Bronchial epithelial cell (primary cell): ENCODE data around the gene C1orf105. TPM values are rescaled to one million over a fixed set of nuclear protein-coding genes. Genes with fewer than 3 reads are reported as not detected.

Source experiments
- DNase-seq: peaks from one replicate; pipeline ENCODE4 v3.0.0-alpha.2; 2010; ENCODE audit warnings: low read depth
- FAIRE-seq: peaks from 2 replicates; lab custom pipeline; 2011; peaks lifted over from hg19 to GRCh38; lab: Jason Lieb, UNC
- H3K27me3 ChIP-seq: 2 replicates; pipeline ENCODE4 v1.5.1; 2011; ENCODE audit warnings: low read length; ENCODE audit not compliant: control insufficient read depth, insufficient read depth
- H3K36me3 ChIP-seq: 2 replicates; pipeline ENCODE4 v1.5.1; 2011; ENCODE audit warnings: low read length; ENCODE audit not compliant: control insufficient read depth, insufficient read depth
- H3K4me3 ChIP-seq: 2 replicates; pipeline ENCODE4 v1.5.1; 2011; ENCODE audit warnings: mild to moderate bottlenecking, low read depth, low read length, control low read depth
- total RNA-seq: library from RNA; depleted of rRNA; stranded (reverse); fragments of >200 nt; gene quantifications from 2 replicates; pipeline ENCODE4 v1.2.1, GENCODE V29; 2014
- TF ChIP-seq, protein P1 (sequence below): IDR thresholded peaks from 2 replicates; pipeline ENCODE4 v1.5.1; 2011; ENCODE audit warnings: mild to moderate bottlenecking, moderate library complexity, low read length, control low read depth, inconsistent platforms; ENCODE audit not compliant: insufficient read depth, severe bottlenecking

Gene C1orf105
- total RNA-seq, 1 donor from 2014 or later, result not detected

DNA sequence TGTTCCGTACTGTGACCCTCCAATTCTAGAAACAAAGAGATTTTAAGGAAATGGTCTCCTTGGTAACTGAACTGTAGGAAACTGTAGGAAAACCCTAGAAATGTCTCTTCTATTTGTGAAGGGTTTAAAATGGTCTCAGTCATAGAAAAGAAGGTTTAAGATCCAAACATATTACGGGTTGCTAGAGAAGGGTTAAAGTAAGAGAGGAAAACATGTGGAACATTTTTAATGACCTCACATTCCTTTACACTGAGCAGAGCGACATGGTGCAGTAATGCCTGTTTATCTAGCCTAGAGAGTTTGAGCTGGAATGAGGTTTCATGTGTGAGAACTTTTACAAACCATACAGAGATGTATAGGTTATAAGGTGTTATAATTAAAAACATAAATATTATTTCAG, 36.9 kb upstream of the C1orf105 start:
- Histone ChIP-seq H3K36me3 (no peaks in the 10 kb centered on the region), H3K27me3 (no peaks in the 10 kb centered on the region), H3K4me3 (no peak overlapping the region)
- TF ChIP-seq, protein P1, sequence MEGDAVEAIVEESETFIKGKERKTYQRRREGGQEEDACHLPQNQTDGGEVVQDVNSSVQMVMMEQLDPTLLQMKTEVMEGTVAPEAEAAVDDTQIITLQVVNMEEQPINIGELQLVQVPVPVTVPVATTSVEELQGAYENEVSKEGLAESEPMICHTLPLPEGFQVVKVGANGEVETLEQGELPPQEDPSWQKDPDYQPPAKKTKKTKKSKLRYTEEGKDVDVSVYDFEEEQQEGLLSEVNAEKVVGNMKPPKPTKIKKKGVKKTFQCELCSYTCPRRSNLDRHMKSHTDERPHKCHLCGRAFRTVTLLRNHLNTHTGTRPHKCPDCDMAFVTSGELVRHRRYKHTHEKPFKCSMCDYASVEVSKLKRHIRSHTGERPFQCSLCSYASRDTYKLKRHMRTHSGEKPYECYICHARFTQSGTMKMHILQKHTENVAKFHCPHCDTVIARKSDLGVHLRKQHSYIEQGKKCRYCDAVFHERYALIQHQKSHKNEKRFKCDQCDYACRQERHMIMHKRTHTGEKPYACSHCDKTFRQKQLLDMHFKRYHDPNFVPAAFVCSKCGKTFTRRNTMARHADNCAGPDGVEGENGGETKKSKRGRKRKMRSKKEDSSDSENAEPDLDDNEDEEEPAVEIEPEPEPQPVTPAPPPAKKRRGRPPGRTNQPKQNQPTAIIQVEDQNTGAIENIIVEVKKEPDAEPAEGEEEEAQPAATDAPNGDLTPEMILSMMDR, result no peak
- FAIRE-seq, result no peak
- DNase-seq, result no peak

DNA sequence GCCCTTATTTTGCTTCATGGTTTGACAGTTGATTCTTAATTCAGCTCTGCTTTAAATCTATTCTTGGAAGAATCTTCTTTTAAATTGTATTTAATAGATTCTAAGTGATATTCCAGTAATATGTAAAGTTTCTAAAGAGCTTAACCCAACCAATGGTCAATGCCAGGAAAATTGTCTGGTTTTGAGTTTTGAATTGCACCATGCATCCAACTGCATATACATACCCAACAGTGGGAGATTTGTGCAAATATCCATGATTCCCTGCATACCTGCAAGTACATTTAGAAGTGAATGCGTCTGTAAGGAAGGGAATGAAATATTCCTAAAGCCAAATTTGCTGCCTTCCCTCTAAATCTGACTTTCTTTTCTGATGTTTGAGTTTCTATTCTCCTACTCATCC, 35.8 kb upstream of the C1orf105 start:
- H3K4me3 ChIP-seq, result no peak overlapping the region
- DNase-seq, result no peak
- H3K27me3 ChIP-seq, result no peaks in the 10 kb centered on the region
- FAIRE-seq, result no peak
- no peaks in the 10 kb centered on the region for H3K36me3 ChIP-seq
- TF ChIP-seq, protein P1, result no peak

DNA sequence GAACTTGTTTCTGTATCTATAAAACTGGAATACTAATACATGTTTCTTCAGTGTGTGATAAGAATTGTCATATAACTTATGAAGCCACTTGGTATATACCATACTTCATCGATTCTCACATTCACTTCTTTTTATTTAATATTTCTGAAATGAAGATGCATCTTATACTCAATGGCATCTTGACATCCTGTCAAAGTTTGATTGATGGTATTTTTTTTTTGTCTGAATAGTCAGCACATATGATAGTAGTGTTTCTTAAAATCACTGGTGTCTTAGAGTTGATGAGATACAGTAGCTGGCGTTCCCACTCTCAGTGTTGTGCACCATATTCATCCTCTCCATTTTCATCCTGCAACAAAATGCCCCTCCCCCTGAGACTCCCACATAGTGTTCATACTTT, 34.4 kb upstream of the C1orf105 start:
- H3K4me3 ChIP-seq, result no peak overlapping the region
- H3K36me3 ChIP-seq, result no peaks in the 10 kb centered on the region
- DNase-seq, result no peak
- FAIRE-seq, result no peak
- no peaks in the 10 kb centered on the region for H3K27me3 ChIP-seq
- TF ChIP-seq, protein P1, result no peak

DNA sequence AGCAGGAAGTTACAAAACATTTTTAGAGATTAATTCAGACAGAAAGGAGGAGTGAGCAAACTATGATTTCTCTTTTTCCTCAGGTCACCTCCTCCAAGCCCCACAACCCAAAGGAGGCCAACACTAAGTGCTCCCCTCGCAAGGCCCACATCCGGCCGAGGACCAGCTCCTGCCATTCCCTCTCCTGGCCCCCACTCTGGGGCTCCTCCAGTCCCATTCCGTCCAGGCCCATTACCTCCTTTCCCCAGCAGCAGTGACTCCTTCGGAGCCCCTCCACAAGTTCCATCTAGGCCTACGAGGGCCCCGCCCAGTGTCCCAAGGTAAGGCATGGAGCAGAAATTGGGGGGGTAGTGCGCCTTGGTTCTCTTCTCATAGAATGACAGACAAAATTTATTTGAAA, 32.0 kb upstream of the C1orf105 start:
- no peak for DNase-seq

DNA sequence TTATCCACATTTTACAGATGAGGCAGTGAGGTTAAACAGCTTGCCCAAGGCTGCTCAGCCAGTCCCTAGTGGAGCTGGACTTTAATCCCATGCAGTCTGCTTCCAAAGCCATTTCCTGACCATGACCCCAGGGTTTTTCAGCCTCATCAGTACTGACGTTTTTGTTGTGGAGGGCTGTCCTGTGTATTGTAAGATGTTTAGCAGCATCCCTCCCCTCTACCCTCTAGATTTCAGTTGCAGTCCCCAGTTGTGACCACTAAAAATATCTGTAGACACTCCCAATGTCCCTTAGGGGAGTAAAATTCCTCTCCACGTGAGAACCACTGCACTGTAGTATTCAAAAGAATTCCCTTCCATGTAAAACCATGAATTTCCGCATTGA, 30.2 kb upstream of the C1orf105 start:
- Histone ChIP-seq H3K4me3 (no peak overlapping the region), H3K27me3 (no peaks in the 10 kb centered on the region), H3K36me3 (no peaks in the 10 kb centered on the region)
- FAIRE-seq (no peak), DNase-seq (no peak)
- TF ChIP-seq, protein P1, result no peak

More for the DNA sequence above, 32.0 kb upstream of the C1orf105 start:
- no peak for FAIRE-seq
- Histone ChIP-seq H3K4me3 (no peak overlapping the region), H3K27me3 (no peaks in the 10 kb centered on the region), H3K36me3 (no peaks in the 10 kb centered on the region)
- TF ChIP-seq, protein P1, result no peak
